Measurements from ENCODE around the gene ZNF292. TPM values are rescaled to one million over a fixed set of nuclear protein-coding genes. Genes with fewer than 3 reads are reported as not detected.

The ZNF292 gene
- total and polyA plus RNA-seq, 2 donors (not counting 1 experiment from before 2014, with no cell fraction given): 10.1 to 84.1 TPM

GRCh38 chr6:87161299-87161698, 5.9 kb downstream of the ZNF292 start:
- H3K4me2 ChIP-seq (replicated peaks; ENCODE audit: low read depth, low read length, poor library complexity, severe bottlenecking): no peak overlapping the region
- no peaks in the 10 kb centered on the region for H3K27me3 Mint-ChIP-seq

GRCh38 chr6:87164004-87164403, 8.6 kb downstream of the ZNF292 start:
- ATAC-seq (ENCODE audit: low read depth) (no peak), DNase-seq (no peak)
- intact Hi-C loops (cut with micrococcal nuclease): no loop called here
- peaks cover 0 to 3% of the 10 kb centered on the region in 2 experiments for H3K36me3 ChIP-seq (replicated peaks in 1 of 2; ENCODE audit: control extremely low read depth in 1 of 2, control insufficient read depth in 1 of 2, extremely low read depth in 1 of 2, insufficient read depth in 2 of 2, low read length in 1 of 2)
- H2AFZ ChIP-seq (ENCODE audit: insufficient read depth, low read depth, low read length, poor library complexity, severe bottlenecking): no peak overlapping the region
- Mint-ChIP-seq H3K27ac (peak overlapping the region; percentile 3), H3K9me3 (ENCODE audit: insufficient read depth) (no peaks in the 10 kb centered on the region), H3K4me3 (no peak overlapping the region), H3K4me1 (peaks cover 66% of the 10 kb centered on the region), H3K27me3 (no peaks in the 10 kb centered on the region)
- H3K9ac ChIP-seq (ENCODE audit: low read length): no peak overlapping the region
- no peak overlapping the region for H3K4me2 ChIP-seq (replicated peaks; ENCODE audit: low read depth, low read length, poor library complexity, severe bottlenecking)
- H4K20me1 ChIP-seq (ENCODE audit: control insufficient read depth, insufficient read depth, low read length, poor library complexity, severe bottlenecking): peaks cover 64% of the 10 kb centered on the region
- peaks cover 12 to 27% of the 10 kb centered on the region in 2 donors for H3K4me1 ChIP-seq (ENCODE audit: control insufficient read depth in 2 of 2, insufficient read depth in 2 of 2, low read length in 2 of 2)
- peaks cover 100% of the 10 kb centered on the region for H3K79me2 ChIP-seq (ENCODE audit: control insufficient read depth, insufficient read depth, low read length)
- H3K9me3 ChIP-seq (ENCODE audit: control extremely low read depth in 1 of 3, control insufficient read depth in 2 of 3, insufficient read depth in 1 of 3, low read length in 2 of 3): no peaks in the 10 kb centered on the region
- ChIA-PET POLR2A (interaction anchor here (0.7 kb wide), 1 partner anchor 59 kb away, joined by 4 read pairs; no protein-coding TSS in a partner anchor), CTCF (no interaction called here)
- no peaks in the 10 kb centered on the region for H3K27me3 ChIP-seq (replicated peaks in 1 of 4; ENCODE audit: control extremely low read depth in 1 of 4, control insufficient read depth in 3 of 4, insufficient read depth in 4 of 4, low read length in 3 of 4)
- WGBS (ENCODE audit: insufficient coverage): 100% methylated on average over 3 of the region's 4 CpGs
- no peak overlapping the region for H3K4me3 ChIP-seq (ENCODE audit: control extremely low read depth in 1 of 5, extremely low read depth in 1 of 5, insufficient read depth in 1 of 5, low read depth in 2 of 5, low read length in 4 of 5)
- H3K27ac ChIP-seq (ENCODE audit: low read length in 2 of 2): peak overlapping the region in 1 of 2 donors; percentile 13
- no peak for TF ChIP-seq EZH2 (IDR thresholded peaks at IDR 0.05; ENCODE audit: borderline replicate concordance, insufficient read depth, low read depth, low read length, poor library complexity, severe bottlenecking)
- TF ChIP-seq CTCF (IDR thresholded peaks at IDR 0.05): no peak

More at GRCh38 chr6:87161299-87161698, 5.9 kb downstream of the ZNF292 start:
- Histone ChIP-seq H4K20me1 (ENCODE audit: control insufficient read depth, insufficient read depth, low read length, poor library complexity, severe bottlenecking) (peaks cover 41% of the 10 kb centered on the region), H3K79me2 (ENCODE audit: control insufficient read depth, insufficient read depth, low read length) (peaks cover 100% of the 10 kb centered on the region), H2AFZ (ENCODE audit: insufficient read depth, low read depth, low read length, poor library complexity, severe bottlenecking) (no peak overlapping the region), H3K4me3 (ENCODE audit: control extremely low read depth in 1 of 5, extremely low read depth in 1 of 5, insufficient read depth in 1 of 5, low read depth in 2 of 5, low read length in 4 of 5) (no peak overlapping the region), H3K9ac (ENCODE audit: low read length) (no peak overlapping the region), H3K36me3 (replicated peaks in 1 of 2; ENCODE audit: control extremely low read depth in 1 of 2, control insufficient read depth in 1 of 2, extremely low read depth in 1 of 2, insufficient read depth in 2 of 2, low read length in 1 of 2) (peaks cover 0 to 2% of the 10 kb centered on the region in 2 experiments), H3K9me3 (ENCODE audit: control extremely low read depth in 1 of 3, control insufficient read depth in 2 of 3, insufficient read depth in 1 of 3, low read length in 2 of 3) (no peaks in the 10 kb centered on the region), H3K27ac (ENCODE audit: low read length in 2 of 2) (no peak overlapping the region), H3K4me1 (ENCODE audit: control insufficient read depth in 2 of 2, insufficient read depth in 2 of 2, low read length in 2 of 2) (peaks cover 15 to 30% of the 10 kb centered on the region in 2 donors), H3K27me3 (replicated peaks in 1 of 4; ENCODE audit: control extremely low read depth in 1 of 4, control insufficient read depth in 3 of 4, insufficient read depth in 4 of 4, low read length in 3 of 4) (no peaks in the 10 kb centered on the region)
- ATAC-seq (ENCODE audit: low read depth) (no peak), DNase-seq (no peak)
- intact Hi-C loops (cut with micrococcal nuclease): no loop called here
- POLR2A ChIA-PET: interaction anchor here (0.6 kb wide), 2 partner anchors 23 to 85 kb away, joined by 3 to 6 read pairs; no protein-coding TSS in a partner anchor
- H3K27ac Mint-ChIP-seq: no peak overlapping the region
- CTCF ChIA-PET: interaction anchor here (1.0 kb wide), 1 partner anchor 22 kb away, joined by 6 read pairs; no protein-coding TSS in a partner anchor
- no peaks in the 10 kb centered on the region for H3K9me3 Mint-ChIP-seq (ENCODE audit: insufficient read depth)
- H3K4me1 Mint-ChIP-seq: peaks cover 64% of the 10 kb centered on the region
- no peak for TF ChIP-seq CTCF (IDR thresholded peaks at IDR 0.05)
- 91% methylated on average over 2 of the region's 4 CpGs for WGBS (ENCODE audit: insufficient coverage)
- no peak overlapping the region for H3K4me3 Mint-ChIP-seq

Measured in B cell (primary cell).